Measurements from ENCODE around the gene GRB7.
"Not testable (repeated sequence)": the region's sequence is repeated elsewhere in the genome, so short reads cannot be mapped to it uniquely, and the experiment has no call there.

Gene GRB7

GRCh38 chr17:39750131-39751015 is 12.6 kb downstream of the GRB7 start:
- in situ Hi-C loops (cut with MboI; ENCODE audit: low sequenced_read_pairs): no loop called here

- in situ Hi-C loops (cut with MboI; ENCODE audit: low sequenced_read_pairs): no loop called here
Observed at GRCh38 chr17:39751016-39751543, 13.3 kb downstream of the GRB7 start.

GRCh38 chr17:39751637-39752036 is 13.9 kb downstream of the GRB7 start:
- in situ Hi-C loops (cut with MboI; ENCODE audit: low sequenced_read_pairs): no loop called here

GRCh38 chr17:39752241-39752881 is 14.6 kb downstream of the GRB7 start:
- in situ Hi-C loops (cut with MboI; ENCODE audit: low sequenced_read_pairs): no loop called here

- in situ Hi-C loops (cut with MboI; ENCODE audit: low sequenced_read_pairs): no loop called here
Observed at GRCh38 chr17:39753514-39754160, 15.9 kb downstream of the GRB7 start.

GRCh38 chr17:39754161-39754957 is 16.6 kb downstream of the GRB7 start:
- in situ Hi-C loops (cut with MboI; ENCODE audit: low sequenced_read_pairs): no loop called here

- in situ Hi-C loops (cut with MboI; ENCODE audit: low sequenced_read_pairs): no loop called here
Observed at GRCh38 chr17:39754958-39755553, 17.3 kb downstream of the GRB7 start.

GRCh38 chr17:39755554-39756379 is 18.0 kb downstream of the GRB7 start:
- in situ Hi-C loops (cut with MboI; ENCODE audit: low sequenced_read_pairs): no loop called here

GRCh38 chr17:39756380-39757079 is 18.8 kb downstream of the GRB7 start:
- in situ Hi-C loops (cut with MboI; ENCODE audit: low sequenced_read_pairs): no loop called here

GRCh38 chr17:39757176-39757662 is 19.5 kb downstream of the GRB7 start:
- in situ Hi-C loops (cut with MboI; ENCODE audit: low sequenced_read_pairs): no loop called here

- in situ Hi-C loops (cut with MboI; ENCODE audit: low sequenced_read_pairs): no loop called here
Observed at GRCh38 chr17:39757931-39758873, 20.5 kb downstream of the GRB7 start.

- in situ Hi-C loops (cut with MboI; ENCODE audit: low sequenced_read_pairs): no loop called here
Observed at GRCh38 chr17:39759204-39759603, 21.5 kb downstream of the GRB7 start.

GRCh38 chr17:39761861-39762496 is 24.2 kb downstream of the GRB7 start:
- in situ Hi-C loops (cut with MboI; ENCODE audit: low sequenced_read_pairs): no loop called here

- in situ Hi-C loops (cut with MboI; ENCODE audit: low sequenced_read_pairs): no loop called here
Observed at GRCh38 chr17:39763051-39763820, 25.5 kb downstream of the GRB7 start.

- in situ Hi-C loops (cut with MboI; ENCODE audit: low sequenced_read_pairs): not testable (repeated sequence)
Observed at GRCh38 chr17:39764171-39764570, 26.4 kb downstream of the GRB7 start.

GRCh38 chr17:39765175-39765574 is 27.4 kb downstream of the GRB7 start:
- in situ Hi-C loops (cut with MboI; ENCODE audit: low sequenced_read_pairs): no loop called here
